Stimulated activated naive CD4-positive, alpha-beta T cell (primary cell): ENCODE data around the gene LYPLA2.
"Not testable (repeated sequence)": the region's sequence is repeated elsewhere in the genome, so short reads cannot be mapped to it uniquely, and the experiment has no call there.

Experiments
- DNase-seq, 6 experiments: peaks; one replicate each; lab custom pipeline; 2025; lab: John Stamatoyannopoulos, UW

The LYPLA2 gene

DNA sequence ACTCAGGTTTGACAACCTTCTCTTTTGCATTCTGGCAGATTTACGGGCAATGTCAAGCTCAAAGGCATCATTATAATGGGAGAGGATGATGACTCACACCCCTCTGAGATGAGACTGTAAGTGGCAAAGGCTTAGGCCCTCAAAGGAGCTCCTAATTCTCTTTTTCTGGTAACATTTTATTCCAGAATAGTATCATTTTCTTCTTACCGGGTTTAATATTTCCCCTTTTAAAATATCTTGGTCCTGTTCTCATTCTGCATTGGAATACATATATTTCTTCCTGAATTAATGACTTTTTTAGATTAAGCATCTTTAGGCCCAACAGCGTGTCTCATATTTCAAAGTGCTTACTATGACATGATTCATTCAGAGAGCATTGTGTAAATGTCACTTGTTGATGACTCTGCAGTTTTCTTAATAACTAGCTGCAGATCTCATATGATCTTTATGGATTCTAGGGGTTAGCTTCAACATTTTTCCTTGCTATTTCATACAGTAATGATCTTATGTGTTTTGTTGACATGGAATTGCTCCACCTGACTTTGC lies 11.0 kb upstream of the LYPLA2 start:
- no peak for DNase-seq

DNA sequence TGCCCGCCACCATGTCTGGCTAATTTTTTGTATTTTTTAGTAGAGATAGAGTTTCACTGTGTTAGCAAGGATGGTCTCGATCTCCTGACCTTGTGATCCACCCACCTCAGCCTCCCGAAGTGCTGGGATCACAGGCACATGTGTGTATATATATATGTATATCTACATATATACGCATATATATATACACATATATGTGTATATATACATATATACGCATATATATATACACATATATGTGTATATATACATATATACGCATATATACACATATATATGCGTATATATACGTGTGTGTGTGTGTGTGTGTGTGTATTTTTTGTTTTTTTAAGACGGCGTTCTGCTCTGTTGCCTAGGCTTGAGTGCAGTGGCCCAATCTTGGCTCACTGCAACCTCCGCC lies 7.8 kb upstream of the LYPLA2 start:
- not testable (repeated sequence) for DNase-seq

DNA sequence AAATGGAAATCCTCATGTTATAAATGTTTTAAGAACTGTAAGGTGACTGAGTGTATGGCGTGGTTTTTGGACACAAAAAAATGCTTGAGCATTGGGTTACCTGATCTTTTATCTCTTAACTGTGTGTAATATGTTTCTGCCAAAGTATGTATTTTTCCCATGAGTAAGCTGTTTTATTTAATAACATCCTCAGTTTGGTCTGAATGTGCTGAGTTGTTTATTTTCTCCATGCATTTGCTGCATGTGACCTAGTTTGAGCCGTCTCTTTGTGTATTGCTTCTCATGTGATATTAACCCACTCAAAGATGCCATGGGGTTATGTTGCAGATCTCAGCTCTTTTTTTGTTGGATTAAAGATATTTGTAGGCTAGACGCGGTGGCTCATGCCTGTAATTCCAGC lies 6.1 kb upstream of the LYPLA2 start:
- DNase-seq: no peak

DNA sequence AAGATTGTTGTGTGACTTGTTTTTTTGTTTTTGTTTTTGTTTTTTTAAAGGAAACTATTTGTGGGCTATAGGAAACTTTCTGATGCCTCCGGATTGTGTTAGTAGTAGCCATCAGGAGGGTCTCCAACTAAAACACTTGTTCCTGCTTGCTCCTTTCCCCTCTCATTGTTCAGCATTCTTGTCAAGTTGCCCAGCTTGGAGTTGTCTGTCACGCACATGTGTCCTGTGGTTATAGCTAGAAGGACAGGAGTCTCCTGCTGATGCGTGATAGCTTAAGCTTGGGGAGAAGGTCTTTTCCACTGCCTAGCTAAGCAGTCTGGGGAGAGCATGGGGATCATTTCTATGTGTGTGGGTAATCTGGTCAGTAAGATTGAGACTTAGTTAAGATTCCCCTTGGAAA lies 3.2 kb upstream of the LYPLA2 start:
- DNase-seq: no peak

DNA sequence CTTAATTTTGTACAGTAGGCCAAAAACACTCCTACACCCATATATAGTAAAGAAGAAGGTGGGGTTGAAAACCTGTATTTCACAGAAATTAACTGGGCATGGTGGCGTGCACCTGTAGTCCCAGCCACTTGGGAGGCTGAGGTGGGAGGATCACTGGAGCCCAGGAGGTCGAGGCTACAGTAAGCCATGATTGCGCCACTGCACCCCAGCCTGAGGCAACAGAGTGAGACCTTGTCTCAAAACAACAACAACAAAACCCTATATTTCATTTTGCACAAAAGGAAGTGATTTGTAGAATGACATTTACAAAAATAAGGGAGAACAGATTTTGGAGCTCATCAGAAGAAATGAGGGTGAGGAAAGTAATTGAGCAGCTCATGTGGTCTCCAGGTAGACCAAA lies 2.2 kb upstream of the LYPLA2 start:
- DNase-seq: no peak

DNA sequence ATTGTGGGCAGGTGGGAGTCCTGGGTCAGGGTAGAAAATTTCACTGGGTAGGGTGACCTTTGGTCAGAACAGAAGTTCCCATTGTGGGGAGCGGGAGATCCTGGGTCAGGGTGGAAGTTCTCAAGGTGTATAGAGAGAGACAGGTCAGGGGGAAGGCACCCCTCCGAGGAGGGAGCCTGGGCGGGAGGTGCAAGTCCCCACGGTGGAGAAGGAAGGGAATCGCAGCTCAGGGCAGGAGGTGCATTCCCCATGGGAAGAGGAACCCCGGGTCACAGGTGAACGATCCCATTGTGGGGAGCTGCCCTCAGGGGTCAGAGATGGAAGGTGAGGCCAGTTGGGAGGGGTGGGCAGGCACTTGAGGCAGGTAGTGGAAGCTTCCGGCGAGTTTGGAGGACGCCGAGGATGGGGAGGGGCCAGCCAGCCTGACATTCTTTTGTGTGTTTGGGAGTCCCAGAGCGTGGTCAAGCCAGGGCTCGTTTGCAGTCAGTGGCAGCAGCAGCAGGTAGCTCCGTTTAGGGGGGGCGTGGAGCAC lies 637 bp downstream of the LYPLA2 start:
- peak in 4 of 6 experiments; percentile 10 to 53 (median 33) for DNase-seq

DNA sequence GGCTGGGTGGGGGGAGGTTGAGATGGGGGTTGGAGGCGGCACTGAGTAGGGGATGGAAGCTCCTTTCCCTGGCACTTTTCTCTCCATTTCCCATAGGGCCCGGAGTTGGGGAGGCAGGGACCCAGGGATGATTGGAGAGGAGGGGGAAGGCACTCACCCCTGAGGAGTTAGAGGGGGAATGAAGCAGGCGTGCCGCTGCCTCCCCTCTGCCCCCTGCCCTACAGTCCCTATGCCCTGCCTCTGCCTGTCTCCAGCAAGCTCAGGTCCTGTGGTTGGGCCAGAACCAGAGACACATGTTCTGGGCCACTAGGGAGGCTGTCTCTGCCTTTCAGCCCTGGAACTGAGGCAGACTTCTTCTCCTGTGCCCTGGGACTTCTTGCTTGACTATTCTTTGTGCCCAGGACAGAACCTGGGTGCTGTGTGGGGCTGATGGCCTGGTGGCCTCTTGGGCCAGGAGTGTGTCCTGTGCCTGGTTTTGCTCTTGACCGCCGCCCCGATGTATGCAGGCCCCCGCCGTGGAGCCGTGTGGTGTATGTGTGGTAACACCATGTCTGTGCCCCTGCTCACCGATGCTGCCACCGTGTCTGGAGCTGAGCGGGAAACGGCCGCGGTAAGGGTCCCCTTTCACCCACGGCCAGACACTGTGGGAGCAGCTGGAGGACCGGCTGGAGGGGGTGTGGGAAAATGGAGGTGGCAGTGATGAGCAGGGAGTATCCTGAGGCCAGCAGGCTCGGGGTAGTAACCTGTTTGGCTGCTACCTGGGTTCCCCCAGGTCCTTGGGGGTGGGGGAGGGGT lies 1.4 kb downstream of the LYPLA2 start:
- no peak for DNase-seq

DNA sequence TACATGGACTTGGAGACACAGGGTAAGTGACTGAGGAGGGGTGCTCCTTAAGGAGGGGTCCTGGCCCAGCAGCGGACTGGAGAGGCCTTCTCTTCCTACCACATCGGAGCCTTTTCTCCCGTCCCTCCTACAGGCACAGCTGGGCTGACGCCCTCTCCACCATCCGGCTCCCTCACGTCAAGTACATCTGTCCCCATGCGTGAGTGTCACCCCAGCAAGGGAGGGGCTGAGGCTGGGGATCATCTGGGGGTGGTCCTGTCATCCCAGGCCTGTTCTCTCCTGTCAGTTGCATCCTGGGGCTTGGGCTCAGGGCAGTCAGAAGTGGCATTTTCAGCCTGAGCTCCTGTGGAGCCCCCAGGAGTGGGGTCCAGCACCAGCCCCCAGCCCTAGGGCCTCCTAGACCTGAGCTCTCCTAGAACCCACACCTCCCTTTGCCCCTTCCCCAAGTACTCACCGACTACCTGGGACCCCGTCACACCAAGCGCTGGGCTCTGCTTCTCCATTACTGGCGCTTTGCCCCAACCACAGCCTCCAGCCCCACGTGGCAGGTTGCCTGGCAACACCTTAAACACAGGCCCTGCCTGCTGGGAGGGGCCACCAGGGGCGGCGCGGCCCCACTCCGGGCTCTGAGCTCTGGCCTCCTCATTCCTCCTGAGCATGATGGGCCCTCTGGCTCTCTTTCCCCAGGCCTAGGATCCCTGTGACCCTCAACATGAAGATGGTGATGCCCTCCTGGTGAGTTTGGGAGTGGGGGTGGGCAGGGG lies 2.3 kb downstream of the LYPLA2 start:
- peak in 2 of 6 experiments; percentile 25 to 38 for DNase-seq

DNA sequence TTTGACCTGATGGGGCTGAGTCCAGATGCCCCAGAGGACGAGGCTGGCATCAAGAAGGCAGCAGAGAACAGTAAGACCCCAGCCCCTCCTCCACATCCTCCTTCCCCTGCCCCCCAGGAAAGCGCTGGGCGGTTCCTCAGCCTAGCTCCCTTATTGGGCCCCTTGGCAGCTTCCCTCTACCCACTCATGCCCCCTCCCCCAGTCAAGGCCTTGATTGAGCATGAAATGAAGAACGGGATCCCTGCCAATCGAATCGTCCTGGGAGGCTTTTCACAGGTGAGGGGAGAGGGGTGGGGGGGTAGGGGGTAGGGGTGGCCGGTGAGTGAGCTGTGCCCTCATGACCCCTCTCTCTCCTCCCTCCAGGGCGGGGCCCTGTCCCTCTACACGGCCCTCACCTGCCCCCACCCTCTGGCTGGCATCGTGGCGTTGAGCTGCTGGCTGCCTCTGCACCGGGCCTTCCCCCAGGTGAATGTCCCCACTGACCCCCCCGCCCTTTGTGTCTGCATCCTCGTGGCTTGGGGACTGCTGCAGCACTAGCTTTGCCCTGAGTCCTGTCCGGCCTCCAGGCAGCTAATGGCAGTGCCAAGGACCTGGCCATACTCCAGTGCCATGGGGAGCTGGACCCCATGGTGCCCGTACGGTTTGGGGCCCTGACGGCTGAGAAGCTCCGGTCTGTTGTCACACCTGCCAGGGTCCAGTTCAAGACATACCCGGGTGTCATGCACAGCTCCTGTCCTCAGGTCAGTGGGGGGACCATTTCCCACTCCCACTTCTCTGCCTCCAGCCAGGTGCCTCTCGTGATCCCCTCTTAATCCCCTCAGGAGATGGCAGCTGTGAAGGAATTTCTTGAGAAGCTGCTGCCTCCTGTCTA lies 3.2 kb downstream of the LYPLA2 start:
- no peak for DNase-seq

DNA sequence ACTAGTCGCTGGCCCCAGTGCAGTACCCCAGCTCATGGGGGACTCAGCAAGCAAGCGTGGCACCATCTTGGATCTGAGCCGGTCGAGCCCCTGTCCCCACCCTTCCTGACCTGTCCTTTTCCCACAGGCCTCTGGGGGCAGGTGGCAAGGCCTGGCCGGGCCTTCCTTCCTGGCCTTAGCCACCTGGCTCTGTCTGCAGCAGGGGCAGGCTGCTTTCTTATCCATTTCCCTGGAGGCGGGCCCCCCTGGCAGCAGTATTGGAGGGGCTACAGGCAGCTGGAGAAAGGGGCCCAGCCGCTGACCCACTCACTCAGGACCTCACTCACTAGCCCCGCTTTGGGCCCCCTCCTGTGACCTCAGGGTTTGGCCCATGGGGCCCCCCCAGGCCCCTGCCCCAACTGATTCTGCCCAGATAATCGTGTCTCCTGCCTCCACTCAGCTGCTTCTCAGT lies 3.8 kb downstream of the LYPLA2 start:
- DNase-seq: not testable (repeated sequence)

DNA sequence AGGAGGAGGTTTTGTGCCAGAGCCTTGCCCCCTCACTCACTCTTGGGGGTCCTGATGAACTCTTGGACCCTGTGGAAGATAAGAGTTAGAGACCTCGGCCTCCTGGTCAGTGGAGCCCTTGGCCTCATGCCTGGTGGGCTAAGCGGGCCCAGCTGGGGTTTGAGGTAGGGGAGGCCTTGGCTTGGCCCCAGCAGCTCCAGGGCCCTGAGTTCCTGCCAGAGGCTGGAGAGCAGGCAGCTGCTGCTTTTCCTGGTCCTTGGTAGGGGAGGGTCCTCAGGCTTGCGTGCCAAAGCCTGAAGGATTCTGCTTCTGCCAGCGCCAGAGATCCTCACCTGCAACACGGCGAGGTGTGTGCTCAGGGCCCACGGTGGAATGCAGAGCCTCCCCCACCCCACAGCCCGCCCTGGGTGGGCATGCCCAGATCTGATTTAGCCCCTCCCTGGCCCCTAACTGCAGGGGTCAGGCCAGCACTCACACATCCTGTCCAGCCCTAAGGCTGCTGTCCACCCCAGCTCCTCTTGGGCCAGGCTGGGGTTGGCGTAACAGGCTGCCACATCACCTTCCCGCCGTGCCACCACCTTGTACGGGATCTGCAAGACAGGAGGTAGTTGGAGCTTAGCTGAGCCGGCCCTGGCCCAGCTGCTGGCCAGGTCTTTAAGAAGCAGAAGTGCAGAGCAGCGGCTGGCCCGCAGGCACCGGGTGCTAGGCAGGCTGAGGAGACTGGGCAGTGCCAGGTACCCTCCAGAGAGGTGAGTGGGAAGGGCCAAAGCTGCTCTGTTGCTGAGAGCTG lies 4.9 kb downstream of the LYPLA2 start:
- no peak for DNase-seq

DNA sequence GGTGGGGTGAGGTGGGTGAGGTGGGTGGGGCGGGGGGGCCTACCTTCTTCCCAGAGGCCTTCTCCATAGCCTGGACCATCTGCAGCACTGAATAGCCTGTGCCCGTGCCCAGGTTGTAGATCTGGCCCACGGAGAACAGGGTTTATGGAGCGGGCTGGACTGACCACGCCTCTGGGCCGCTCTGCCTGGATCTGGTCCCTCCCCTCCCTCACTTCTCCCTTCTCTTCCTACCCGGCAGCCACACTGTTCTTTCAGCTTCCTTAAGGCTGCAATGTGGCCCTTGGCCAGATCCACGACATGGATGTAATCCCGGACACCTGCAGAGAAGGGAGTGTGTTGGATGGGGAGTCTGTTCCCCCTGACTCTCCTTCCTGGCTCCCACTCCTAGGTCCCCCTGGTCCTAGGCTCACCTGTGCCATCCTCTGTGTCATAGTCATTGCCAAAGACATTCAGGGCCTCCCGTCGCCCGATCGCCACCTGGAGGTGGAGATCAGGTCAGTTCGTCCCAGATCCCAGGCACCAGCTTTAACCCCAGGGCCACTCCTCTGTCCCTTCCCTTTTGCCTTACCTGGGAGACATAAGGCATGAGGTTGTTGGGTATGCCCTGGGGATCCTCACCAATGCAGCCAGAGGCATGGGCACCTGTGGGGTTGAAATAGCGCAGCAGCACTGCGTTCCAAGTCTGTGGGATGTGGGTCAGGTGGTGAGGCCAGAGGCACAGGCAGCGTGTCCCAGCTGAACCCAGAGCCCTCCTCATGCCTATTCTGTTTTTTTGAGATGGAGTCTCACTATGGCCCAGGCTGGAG lies 5.7 kb downstream of the LYPLA2 start:
- no peak for DNase-seq

DNA sequence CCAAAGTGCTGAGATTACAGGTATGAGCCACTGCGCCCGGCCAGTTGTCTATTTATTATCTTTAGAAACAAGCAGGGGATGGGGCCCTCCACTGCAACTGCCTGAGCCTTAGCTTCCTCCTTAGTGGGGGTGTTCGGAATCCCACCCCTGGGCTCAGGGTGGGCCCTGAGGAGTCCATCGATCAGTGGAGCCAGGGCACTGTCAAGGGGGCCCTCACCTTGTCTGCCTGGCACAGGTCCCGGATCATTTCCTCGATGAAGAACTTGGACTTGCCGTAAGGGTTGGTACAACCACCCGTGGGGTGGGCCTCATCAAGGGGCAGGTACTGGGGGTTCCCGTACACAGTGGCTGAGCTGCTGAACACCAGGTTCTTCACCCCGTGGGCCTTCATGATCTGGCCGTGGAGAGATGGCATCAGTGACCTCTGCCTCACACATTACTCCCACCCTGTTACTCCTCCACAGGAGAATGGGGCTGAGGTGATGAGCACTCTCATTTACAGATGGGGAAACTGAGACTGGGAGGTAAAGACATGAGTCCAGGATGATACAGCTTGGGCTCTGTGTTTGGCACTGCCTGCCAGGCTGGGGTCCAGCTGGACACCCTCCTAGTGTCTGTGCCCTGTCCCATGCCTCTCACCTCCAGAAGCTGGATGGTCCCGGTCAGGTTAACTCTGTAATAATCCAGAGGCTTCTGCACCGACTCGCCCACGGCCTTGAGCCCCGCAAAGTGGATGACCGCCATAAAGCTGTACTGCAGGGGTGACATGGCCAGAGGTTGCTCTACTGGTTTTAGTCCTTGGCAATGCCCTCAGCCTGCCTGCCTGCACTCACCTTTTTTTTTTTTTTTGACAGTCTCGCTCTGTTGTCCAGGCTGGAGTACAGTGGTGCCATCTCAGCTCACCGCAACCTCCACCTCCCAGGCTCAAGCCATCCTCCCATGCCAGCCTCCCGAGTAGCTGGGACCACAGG lies 6.8 kb downstream of the LYPLA2 start:
- DNase-seq: no peak

DNA sequence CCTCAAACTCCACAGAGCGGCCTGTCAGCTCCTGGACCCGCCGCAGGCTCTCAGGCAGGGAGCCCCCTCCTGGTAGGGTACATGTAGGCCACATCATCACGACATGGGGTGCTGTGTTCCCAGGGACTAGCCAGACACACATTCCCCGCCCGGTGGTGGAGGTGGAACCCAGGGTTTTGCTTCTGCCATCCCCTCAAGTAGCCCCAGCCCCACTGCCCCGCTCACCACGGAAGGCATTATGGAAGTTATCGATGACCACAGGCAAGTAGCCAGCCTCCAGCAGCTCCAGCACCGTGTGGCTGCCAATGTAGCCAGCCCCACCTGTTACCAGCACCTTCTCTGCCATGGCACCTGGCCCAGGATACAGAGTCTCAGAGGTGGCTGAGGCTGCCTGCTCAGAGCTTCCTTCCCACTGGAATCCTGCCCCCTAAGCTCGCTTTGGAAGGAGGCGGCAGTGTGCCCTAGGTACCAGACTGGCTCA lies 7.8 kb downstream of the LYPLA2 start:
- no peak for DNase-seq

DNA sequence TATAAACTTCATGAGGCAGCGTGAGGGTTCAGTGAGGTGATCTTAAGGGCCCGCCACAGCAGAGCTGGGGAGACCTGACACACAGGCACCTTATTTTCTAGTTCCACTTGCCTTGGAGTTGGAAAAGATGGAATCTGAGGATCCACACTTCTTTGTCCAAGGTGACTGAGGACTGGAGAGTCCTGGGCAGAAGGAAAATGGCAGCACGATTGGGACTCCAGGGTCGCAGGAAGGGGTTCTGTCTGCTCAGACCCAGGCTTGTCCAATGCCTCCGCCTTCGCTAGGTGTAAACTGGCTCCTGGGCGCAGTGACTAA lies 8.3 kb downstream of the LYPLA2 start:
- DNase-seq: no peak

DNA sequence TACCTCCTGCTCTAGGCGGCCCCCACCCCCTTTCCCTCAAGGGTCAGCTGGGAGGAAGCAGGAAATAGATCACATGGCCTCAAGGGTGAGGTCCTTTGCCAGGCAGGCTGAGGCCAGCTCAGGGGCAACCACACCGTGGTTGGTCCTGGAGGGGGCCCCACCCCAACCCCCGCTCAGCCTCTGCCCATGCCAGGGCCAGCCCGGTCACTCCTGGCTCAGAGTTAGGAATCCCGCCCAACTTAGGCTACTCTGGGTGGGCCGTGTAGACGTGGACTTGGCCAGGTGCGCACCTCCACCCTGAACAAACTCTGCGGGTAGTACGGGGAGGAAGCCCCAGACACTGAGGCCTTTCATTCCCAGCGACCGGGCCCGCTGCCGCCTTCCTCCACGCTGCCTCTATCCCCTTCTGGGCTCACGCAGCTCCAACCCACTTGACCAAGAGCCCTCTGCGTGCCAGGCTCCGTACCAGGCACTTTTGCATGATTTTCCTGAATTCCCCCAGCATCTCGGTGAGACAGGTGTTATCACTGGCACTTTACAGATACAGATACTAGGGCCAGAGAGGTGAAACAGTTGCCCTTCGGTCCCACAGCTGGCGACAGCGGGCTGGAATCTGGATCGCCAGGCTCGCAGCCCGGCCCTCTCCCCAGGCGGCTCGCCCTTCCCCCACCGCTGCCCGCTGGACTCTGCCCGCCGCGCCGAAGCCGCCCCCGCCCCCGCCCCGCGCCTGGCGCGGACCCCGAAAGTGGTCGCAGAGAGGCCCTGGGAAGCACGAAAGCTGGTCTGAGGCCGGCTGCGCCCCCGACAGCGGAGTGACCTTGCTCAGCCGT lies 8.8 kb downstream of the LYPLA2 start:
- DNase-seq: peak in 1 of 6 experiments; percentile 11

DNA sequence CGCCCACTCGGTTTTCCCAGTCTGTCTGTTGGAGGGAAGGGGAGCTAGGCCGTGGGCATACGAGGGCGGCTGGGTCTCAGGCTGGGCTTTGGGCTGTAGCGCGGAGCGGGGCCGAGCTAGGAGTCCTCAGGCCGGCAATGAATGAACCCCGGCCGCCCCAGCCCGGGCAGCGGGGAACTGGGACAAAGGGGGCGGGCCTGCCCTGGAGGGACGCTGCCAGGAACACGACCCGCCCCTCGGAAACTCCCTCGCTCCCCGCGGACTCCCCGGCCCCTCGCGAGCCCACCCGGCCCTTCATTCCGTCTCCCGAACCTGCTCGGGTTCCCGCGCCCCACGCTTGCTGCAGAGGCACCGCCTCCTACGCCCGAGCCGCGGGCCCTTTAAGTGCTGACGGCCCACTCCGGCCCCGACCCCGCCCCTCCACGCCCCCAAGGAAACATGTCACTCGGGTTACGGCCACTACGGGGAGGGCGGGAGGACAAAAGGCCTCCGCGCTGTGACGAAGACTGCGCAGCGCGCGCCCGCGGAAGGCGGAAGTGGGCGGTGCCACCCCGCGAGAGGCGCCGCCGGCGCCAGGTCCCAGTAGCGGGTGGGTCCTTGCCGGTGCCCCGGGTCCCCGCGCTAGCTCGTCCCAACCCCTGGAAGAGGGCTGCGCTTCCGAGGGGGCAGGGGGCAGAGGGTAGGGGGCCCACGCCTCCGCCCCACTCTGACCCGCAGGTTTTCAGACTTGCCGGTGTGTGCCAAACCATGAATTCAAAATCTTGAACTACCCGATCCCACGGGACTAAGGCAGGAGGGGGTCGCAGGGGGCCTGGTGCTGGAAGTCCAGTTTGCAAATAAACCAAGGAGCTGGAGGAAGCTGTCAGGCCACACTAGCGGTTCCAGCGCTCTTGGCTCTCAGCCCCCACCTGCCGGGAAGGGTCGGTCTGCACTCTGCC lies 9.7 kb downstream of the LYPLA2 start, which contains the start of gene GALE:
Gene GALE, minus strand, starts transcription at position 355 of the 938 bp plus-strand sequence. CDS start 1,747 bp downstream, outside the sequence.
- DNase-seq: peak; percentile 90 to 95 (median 94)
